SK-N-SH (cell line): Measurements from ENCODE around the gene CXCR3. TPM values are rescaled to one million over a fixed set of nuclear protein-coding genes. Genes with fewer than 3 reads are reported as not detected.

Source experiments
- CTCF ChIA-PET: fragments of 300-600, 350-600 bp; formaldehyde crosslinking; extraction: SDS; loops from one replicate; lab custom pipeline; 2021; lab: Yijun Ruan, JAX
- POLR2A ChIA-PET: fragments of 350-600 bp; sonication (Branson Sonifier 250); formaldehyde crosslinking; extraction: SDS; loops from one replicate; lab custom pipeline; 2020; ENCODE audit warnings: antibody characterized with exemption, inconsistent platforms; lab: Yijun Ruan, JAX
- DNase-seq: peaks from one replicate; pipeline ENCODE4 v3.0.0; 2012
- H2AFZ ChIP-seq: fragments of 200-600 bp; sonication (generic); 2 replicates; pipeline ENCODE4 v1.8.1; 2016; ENCODE audit warnings: antibody characterized with exemption, mild to moderate bottlenecking, low read depth
- H3F3A ChIP-seq: fragments of 200-600 bp; sonication (generic); replicated peaks from 2 replicates; pipeline ENCODE3; 2016; ENCODE audit warnings: antibody characterized with exemption, mild to moderate bottlenecking; ENCODE audit not compliant: insufficient read depth
- H3K27ac ChIP-seq, 2 experiments: fragments of 200-500 bp in 1 of 2; fragments of 200-600 bp in 1 of 2; sonication (Bioruptor generic) in 1 of 2; sonication (generic), shearing (Covaris generic) in 1 of 2; 2 replicates each; pipeline versions ENCODE4 v1.5.1 to v1.6.1; 2014 to 2016; ENCODE audit warnings: low read depth in 2 of 2, inconsistent platforms in 1 of 2, low read length in 1 of 2, mild to moderate bottlenecking in 1 of 2, mixed read lengths in 1 of 2
- H3K27me3 ChIP-seq: fragments of 200-600 bp; sonication (generic), shearing (Covaris generic); 2 replicates; pipeline ENCODE4 v1.6.1; 2016; ENCODE audit warnings: mixed run types; ENCODE audit not compliant: insufficient read depth
- H3K36me3 ChIP-seq, 2 experiments: fragments of 200-500 bp in 1 of 2; fragments of 200-600 bp in 1 of 2; sonication (Bioruptor generic) in 1 of 2; sonication (generic) in 1 of 2; replicated peaks in 1 of 2; 2 replicates each; pipeline versions ENCODE3 to v1.5.1; 2014 to 2016; ENCODE audit warnings: low read length in 1 of 2, mild to moderate bottlenecking in 1 of 2; ENCODE audit not compliant: insufficient read depth in 2 of 2, control insufficient read depth in 1 of 2
- H3K4me1 ChIP-seq, 2 experiments: fragments of 200-500 bp in 1 of 2; fragments of 200-600 bp in 1 of 2; sonication (Bioruptor generic) in 1 of 2; sonication (generic), shearing (Covaris generic) in 1 of 2; 2 replicates each; pipeline versions ENCODE4 v1.5.1 to v1.6.1; 2014 to 2016; ENCODE audit warnings: low read depth in 1 of 2, low read length in 1 of 2, mixed run types in 1 of 2; ENCODE audit not compliant: insufficient read depth in 2 of 2, control insufficient read depth in 1 of 2
- H3K4me2 ChIP-seq: fragments of 200-600 bp; sonication (generic), shearing (Covaris generic); 2 replicates; pipeline ENCODE4 v1.6.1; 2017; ENCODE audit warnings: mixed run types
- H3K4me3 ChIP-seq, 2 experiments: fragments of 200-500 bp in 1 of 2; fragments of 200-600 bp in 1 of 2; sonication (Bioruptor generic) in 1 of 2; sonication (generic), shearing (Covaris generic) in 1 of 2; 2 replicates each; pipeline versions ENCODE4 v1.5.1 to v1.8.1; 2014 to 2016; ENCODE audit warnings: low read depth in 2 of 2, inconsistent platforms in 1 of 2, low read length in 1 of 2, mild to moderate bottlenecking in 1 of 2, mixed read lengths in 1 of 2, moderate library complexity in 1 of 2
- H3K79me2 ChIP-seq: fragments of 200-600 bp; sonication (generic); 2 replicates; pipeline ENCODE4 v1.8.1; 2017; ENCODE audit warnings: mild to moderate bottlenecking; ENCODE audit not compliant: insufficient read depth
- H3K9ac ChIP-seq: fragments of 200-600 bp; sonication (generic); 2 replicates; pipeline ENCODE4 v1.6.1; 2017; ENCODE audit warnings: mixed run types
- H3K9me2 ChIP-seq: fragments of 200-600 bp; sonication (generic); 2 replicates; pipeline ENCODE4 v1.6.1; 2017; ENCODE audit warnings: mixed run types
- H3K9me3 ChIP-seq: fragments of 200-600 bp; sonication (generic); 2 replicates; pipeline ENCODE4 v1.6.1; 2017; ENCODE audit warnings: mixed run types, mild to moderate bottlenecking, moderate library complexity
- H4K20me1 ChIP-seq: fragments of 200-600 bp; sonication (generic); 2 replicates; pipeline ENCODE4 v1.6.1; 2017; ENCODE audit warnings: mild to moderate bottlenecking, mixed run types; ENCODE audit not compliant: insufficient read depth
- CHD2 ChIP-seq: fragments of 150-350 bp; IDR thresholded peaks from 2 replicates; pipeline ENCODE4 v1.6.1; 2018; ENCODE audit warnings: low read length; ENCODE audit not compliant: partially characterized antibody
- EP300 ChIP-seq, 2 experiments: IDR thresholded peaks; 2 replicates each; pipeline versions ENCODE4 v1.4.0 to v1.6.1; 2012; ENCODE audit warnings: borderline replicate concordance in 1 of 2, low read depth in 1 of 2, low read length in 1 of 2
- FOSL2 ChIP-seq: IDR thresholded peaks from 2 replicates; pipeline ENCODE4 v1.4.0; 2012; ENCODE audit warnings: low read depth, mild to moderate bottlenecking, moderate library complexity, borderline replicate concordance
- FOXM1 ChIP-seq: IDR thresholded peaks from 2 replicates; pipeline ENCODE4 v1.4.0; 2012; ENCODE audit warnings: low read depth, mild to moderate bottlenecking
- GATA2 ChIP-seq: sonication (generic); formaldehyde crosslinking; IDR thresholded peaks from 2 replicates; pipeline ENCODE4 v1.5.0; 2020; ENCODE audit warnings: mild to moderate bottlenecking, missing genetic modification reagents
- MAX ChIP-seq: IDR thresholded peaks from 2 replicates; pipeline ENCODE4 v1.4.0; 2012; ENCODE audit warnings: low read depth
- MEF2A ChIP-seq: IDR thresholded peaks from 2 replicates; pipeline ENCODE4 v1.4.0; 2012; ENCODE audit warnings: low read depth, borderline replicate concordance
- NFIC ChIP-seq: IDR thresholded peaks from 2 replicates; pipeline ENCODE4 v1.4.0; 2012; ENCODE audit warnings: borderline replicate concordance
- PBX3 ChIP-seq: IDR thresholded peaks from 2 replicates; pipeline ENCODE4; 2012
- REST ChIP-seq: IDR thresholded peaks from 2 replicates; pipeline ENCODE4 v1.6.1; 2012; ENCODE audit warnings: mild to moderate bottlenecking, low read depth, low read length, moderate library complexity
- TAF1 ChIP-seq: IDR thresholded peaks from 2 replicates; pipeline ENCODE4 v1.6.1; 2012; ENCODE audit warnings: low read depth, mild to moderate bottlenecking, low read length, moderate library complexity, borderline replicate concordance
- TEAD4 ChIP-seq: IDR thresholded peaks from 2 replicates; pipeline ENCODE4 v1.4.0; 2012; ENCODE audit warnings: mild to moderate bottlenecking, borderline replicate concordance; ENCODE audit not compliant: insufficient read depth
- USF1 ChIP-seq: IDR thresholded peaks from 2 replicates; pipeline ENCODE4 v1.4.0; 2012; ENCODE audit warnings: low read depth, borderline replicate concordance
- YY1 ChIP-seq: IDR thresholded peaks from 2 replicates; pipeline ENCODE4 v1.4.0; 2012; ENCODE audit warnings: low read depth, mild to moderate bottlenecking
- WGBS: methylation state at CpG from one replicate; pipeline ENCODE4 v1.1.6; 2017; ENCODE audit warnings: low lambda C conversion rate; 5-methylcytosine and 5-hydroxymethylcytosine counted together
- polyA plus RNA-seq, 3 experiments: library from polyadenylated mRNA; depleted of rRNA; stranded (reverse); fragments of >200 nt; gene quantifications; 2 replicates each; pipeline ENCODE4 v1.2.3, GENCODE V29; 2012
- TF ChIP-seq, protein P1 (sequence below): fragments of 150-350 bp; IDR thresholded peaks from 2 replicates; pipeline ENCODE4 v1.6.1; 2016; ENCODE audit warnings: mild to moderate bottlenecking, low read depth, low read length

CXCR3 gene
- polyA plus RNA-seq, 1 of the 3 experiments (the other 2 are of a cell fraction): not detected

GRCh38 chrX:71607488-71607887 is 10.8 kb downstream of the CXCR3 start (continued):
- TF ChIP-seq REST (no peak), GATA2 (CRISPR knock-in tag) (no peak), CHD2 (no peak), MEF2A (no peak), FOXM1 (no peak), NFIC (no peak)

- no peaks in the 10 kb centered on the region for H3F3A ChIP-seq
- no peak overlapping the region for H3K4me2 ChIP-seq
- H3K79me2 ChIP-seq: no peaks in the 10 kb centered on the region
- peaks cover 22 to 26% of the 10 kb centered on the region in 2 experiments for H3K36me3 ChIP-seq
- no peaks in the 10 kb centered on the region for H3K4me1 ChIP-seq
- POLR2A ChIA-PET: no interaction called here
- peaks cover 14% of the 10 kb centered on the region; the same call in 1 of the 2 replicates for H3K27me3 ChIP-seq
- no peak overlapping the region for H3K9ac ChIP-seq
- WGBS: 41% methylated on average over 9 of the region's 9 CpGs
- no peaks in the 10 kb centered on the region; the same call in 1 of the 2 replicates for H3K9me3 ChIP-seq
- TF ChIP-seq MAX (no peak), YY1 (no peak), EP300 (IDR thresholded peaks at IDR 0.05; ENCODE audit: borderline replicate concordance in 1 of 2, low read depth in 1 of 2, low read length in 1 of 2) (no peak), TAF1 (no peak), FOXM1 (no peak), TEAD4 (no peak), PBX3 (no peak), USF1 (no peak), FOSL2 (no peak)
- TF ChIP-seq, protein P1, sequence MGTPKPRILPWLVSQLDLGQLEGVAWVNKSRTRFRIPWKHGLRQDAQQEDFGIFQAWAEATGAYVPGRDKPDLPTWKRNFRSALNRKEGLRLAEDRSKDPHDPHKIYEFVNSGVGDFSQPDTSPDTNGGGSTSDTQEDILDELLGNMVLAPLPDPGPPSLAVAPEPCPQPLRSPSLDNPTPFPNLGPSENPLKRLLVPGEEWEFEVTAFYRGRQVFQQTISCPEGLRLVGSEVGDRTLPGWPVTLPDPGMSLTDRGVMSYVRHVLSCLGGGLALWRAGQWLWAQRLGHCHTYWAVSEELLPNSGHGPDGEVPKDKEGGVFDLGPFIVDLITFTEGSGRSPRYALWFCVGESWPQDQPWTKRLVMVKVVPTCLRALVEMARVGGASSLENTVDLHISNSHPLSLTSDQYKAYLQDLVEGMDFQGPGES: no peak
- CTCF ChIA-PET: no interaction called here
- H3K9me2 ChIP-seq: no peaks in the 10 kb centered on the region
- no peaks in the 10 kb centered on the region for H4K20me1 ChIP-seq
- no peak overlapping the region for H3K27ac ChIP-seq
- H3K4me3 ChIP-seq: no peak overlapping the region
- DNase-seq: no peak
- H2AFZ ChIP-seq: no peak overlapping the region
These were observed 11.6 kb downstream of the CXCR3 start for GRCh38 chrX:71606536-71607216.
